ENCODE measurements around the gene ZNF354C.

Gene ZNF354C

GRCh38 chr5:179128976-179129375 is 68.8 kb downstream of the ZNF354C start:
- DNase-seq: no peak

- DNase-seq: no peak
These were observed 69.5 kb downstream of the ZNF354C start for GRCh38 chr5:179129607-179130071.

GRCh38 chr5:179130101-179130681 is 70.0 kb downstream of the ZNF354C start:
- DNase-seq: no peak

- no peak for DNase-seq
These were observed 71.2 kb downstream of the ZNF354C start for GRCh38 chr5:179131321-179131835.

- no peak for DNase-seq
These were observed 71.9 kb downstream of the ZNF354C start for GRCh38 chr5:179131886-179132585.

- no peak for DNase-seq
These were observed 72.6 kb downstream of the ZNF354C start for GRCh38 chr5:179132586-179133355.

Data from activated CD4-positive, alpha-beta T cell treated with anti-CD3 and anti-CD28 coated beads, Interleukin-2, Interleukin-6, amounts not matched to agents 100 ng/mL and 50 ng/mL, durations not matched to agents 16 hours and 8 hours (primary cell).